PC-3 (cell line): ENCODE data around the gene MAST2. TPM values are rescaled to one million over a fixed set of nuclear protein-coding genes. Genes with fewer than 3 reads are reported as not detected.

ENCODE experiments used
- ATAC-seq: fragments of 200-7000 bp; cut with Tn5 transposase; 2 replicates; pipeline ENCODE4 v1.9.1; 2020; ENCODE audit warnings: mild to moderate bottlenecking, moderate library complexity
- BruUV-seq: library from RNA; stranded (reverse); fragments of 400-500 nt; replicated peaks from 2 replicates; lab custom pipeline; 2021; lab: Mats Ljungman, UMichigan
- CTCF ChIA-PET: fragments of 300-600 bp; sonication (Branson Sonifier 250); formaldehyde crosslinking; loops from one replicate; lab custom pipeline; 2022; ENCODE audit warnings: antibody characterized with exemption; lab: Charles Lee
- POLR2A ChIA-PET: fragments of 300-600 bp; sonication (Branson Sonifier 250); formaldehyde crosslinking; loops from one replicate; lab custom pipeline; 2022; ENCODE audit warnings: antibody characterized with exemption; ENCODE audit not compliant: unreplicated experiment; lab: Charles Lee
- DNase-seq: peaks from one replicate; pipeline ENCODE4 v3.0.0-alpha.2; 2015
- H2AFZ ChIP-seq: fragments of 300-600 bp; sonication (generic); 2 replicates; pipeline ENCODE4 v1.6.0; 2016; ENCODE audit warnings: antibody characterized with exemption, low read length
- H3F3A ChIP-seq: fragments of 300-600 bp; sonication (generic); one replicate; pipeline ENCODE4 v1.6.0; 2017; ENCODE audit warnings: antibody characterized with exemption, low read length, control low read depth, mild to moderate bottlenecking; ENCODE audit not compliant: unreplicated experiment
- H3K27ac ChIP-seq: fragments of 300-600 bp; sonication (generic); 2 replicates; pipeline ENCODE4 v1.5.1; 2016; ENCODE audit warnings: mild to moderate bottlenecking, low read length
- H3K27me3 ChIP-seq: fragments of 300-600 bp; sonication (generic); 2 replicates; pipeline ENCODE4 v1.6.1; 2016; ENCODE audit warnings: low read length, mixed read lengths
- H3K36me3 ChIP-seq: fragments of 300-600 bp; sonication (generic); 2 replicates; pipeline ENCODE4 v1.6.1; 2016; ENCODE audit warnings: low read depth, mixed run types, low read length, mixed read lengths
- H3K4me1 ChIP-seq: fragments of 300-600 bp; sonication (generic); 2 replicates; pipeline ENCODE4 v1.5.1; 2016; ENCODE audit warnings: low read length; ENCODE audit not compliant: insufficient read depth
- H3K4me2 ChIP-seq: fragments of 300-600 bp; sonication (generic); 2 replicates; pipeline ENCODE4 v1.6.0; 2016; ENCODE audit warnings: low read length
- H3K4me3 ChIP-seq: fragments of 300-600 bp; sonication (generic); 2 replicates; pipeline ENCODE4 v1.5.1; 2016; ENCODE audit warnings: mild to moderate bottlenecking, low read length, mixed read lengths
- H3K79me2 ChIP-seq: fragments of 300-600 bp; sonication (generic); 2 replicates; pipeline ENCODE4 v1.6.1; 2017; ENCODE audit warnings: low read length, mixed read lengths
- H3K9ac ChIP-seq: fragments of 300-600 bp; sonication (generic); 2 replicates; pipeline ENCODE4 v1.6.0; 2016; ENCODE audit warnings: mild to moderate bottlenecking, low read length
- H3K9me2 ChIP-seq: fragments of 300-600 bp; sonication (generic); replicated peaks from 2 replicates; pipeline ENCODE4 v1.6.1; 2016; ENCODE audit warnings: mixed run types, low read length, mixed read lengths
- H3K9me3 ChIP-seq: fragments of 300-600 bp; sonication (generic); 2 replicates; pipeline ENCODE4 v1.6.1; 2016; ENCODE audit warnings: low read length, mixed read lengths
- H4K20me1 ChIP-seq: fragments of 300-600 bp; sonication (generic); 2 replicates; pipeline ENCODE4 v1.6.1; 2016; ENCODE audit warnings: low read length, mixed read lengths
- EZH2 ChIP-seq: fragments of 300-600 bp; sonication (generic); IDR thresholded peaks from one replicate; pipeline ENCODE4 v1.6.1; 2017; ENCODE audit warnings: antibody characterized with exemption, mild to moderate bottlenecking, low read length; ENCODE audit not compliant: unreplicated experiment
- EZH2phosphoT487 ChIP-seq: fragments of 300-600 bp; sonication (generic); IDR thresholded peaks from 2 replicates; pipeline ENCODE4 v1.6.1; 2018; ENCODE audit warnings: mild to moderate bottlenecking, antibody characterized with exemption, low read length, borderline replicate concordance
- intact Hi-C: fragments of 100-400 bp; cut with micrococcal nuclease; formaldehyde crosslinking; loops from 2 replicates; pipeline ENCODE4 v1.9.0; 2023
- total RNA-seq: library from RNA; depleted of rRNA; stranded (reverse); fragments of >200 nt; gene quantifications from 2 replicates; pipeline ENCODE4 v1.2.3, GENCODE V29; 2014
- TF ChIP-seq, protein P1 (sequence below): fragments of 300-600 bp; sonication (generic); conservative IDR thresholded peaks from 2 replicates; pipeline ENCODE4 v1.5.1; 2017; ENCODE audit warnings: antibody characterized with exemption, low read depth, mild to moderate bottlenecking, low read length

Gene MAST2
- total RNA-seq, 1 experiment from 2014 or later: 29.3 TPM

DNA sequence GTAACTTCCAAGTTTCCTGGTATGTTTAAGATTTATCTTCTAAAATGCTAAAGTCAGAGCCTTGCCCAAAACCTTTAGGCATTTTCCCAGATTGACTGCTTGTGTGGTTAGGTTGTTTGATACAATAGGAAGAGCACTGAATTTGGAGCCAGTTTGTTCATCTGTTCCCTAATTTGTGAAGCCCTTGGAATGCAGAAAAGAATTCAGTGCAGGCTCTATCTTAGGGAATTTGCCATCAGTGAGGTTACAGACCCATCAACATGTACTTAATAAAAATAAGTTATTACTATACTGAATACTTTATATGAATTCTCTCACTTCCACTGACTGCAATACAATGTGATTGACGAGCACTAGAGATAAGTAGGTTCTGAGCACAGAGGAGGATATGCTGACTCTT lies 208.8 kb downstream of the MAST2 start:
- Histone ChIP-seq H3K27ac (no peak overlapping the region), H3K79me2 (no peaks in the 10 kb centered on the region), H2AFZ (no peak overlapping the region), H3K9ac (no peak overlapping the region), H3K4me2 (no peak overlapping the region), H4K20me1 (no peaks in the 10 kb centered on the region), H3K36me3 (peaks cover 17% of the 10 kb centered on the region; the same call in 1 of the 2 replicates), H3K4me1 (no peaks in the 10 kb centered on the region; the same call in 1 of the 2 replicates), H3K9me3 (no peaks in the 10 kb centered on the region), H3K4me3 (no peak overlapping the region), H3F3A (no peaks in the 10 kb centered on the region), H3K9me2 (no peaks in the 10 kb centered on the region), H3K27me3 (no peaks in the 10 kb centered on the region)
- no TSS peak for BruUV-seq
- TF ChIP-seq EZH2phosphoT487 (no peak), EZH2 (no peak)
- TF ChIP-seq, protein P1, sequence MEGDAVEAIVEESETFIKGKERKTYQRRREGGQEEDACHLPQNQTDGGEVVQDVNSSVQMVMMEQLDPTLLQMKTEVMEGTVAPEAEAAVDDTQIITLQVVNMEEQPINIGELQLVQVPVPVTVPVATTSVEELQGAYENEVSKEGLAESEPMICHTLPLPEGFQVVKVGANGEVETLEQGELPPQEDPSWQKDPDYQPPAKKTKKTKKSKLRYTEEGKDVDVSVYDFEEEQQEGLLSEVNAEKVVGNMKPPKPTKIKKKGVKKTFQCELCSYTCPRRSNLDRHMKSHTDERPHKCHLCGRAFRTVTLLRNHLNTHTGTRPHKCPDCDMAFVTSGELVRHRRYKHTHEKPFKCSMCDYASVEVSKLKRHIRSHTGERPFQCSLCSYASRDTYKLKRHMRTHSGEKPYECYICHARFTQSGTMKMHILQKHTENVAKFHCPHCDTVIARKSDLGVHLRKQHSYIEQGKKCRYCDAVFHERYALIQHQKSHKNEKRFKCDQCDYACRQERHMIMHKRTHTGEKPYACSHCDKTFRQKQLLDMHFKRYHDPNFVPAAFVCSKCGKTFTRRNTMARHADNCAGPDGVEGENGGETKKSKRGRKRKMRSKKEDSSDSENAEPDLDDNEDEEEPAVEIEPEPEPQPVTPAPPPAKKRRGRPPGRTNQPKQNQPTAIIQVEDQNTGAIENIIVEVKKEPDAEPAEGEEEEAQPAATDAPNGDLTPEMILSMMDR: no peak
- no peak for ATAC-seq
- intact Hi-C loops: no loop called here
- POLR2A ChIA-PET: no interaction called here
- CTCF ChIA-PET: no interaction called here
- no peak for DNase-seq

DNA sequence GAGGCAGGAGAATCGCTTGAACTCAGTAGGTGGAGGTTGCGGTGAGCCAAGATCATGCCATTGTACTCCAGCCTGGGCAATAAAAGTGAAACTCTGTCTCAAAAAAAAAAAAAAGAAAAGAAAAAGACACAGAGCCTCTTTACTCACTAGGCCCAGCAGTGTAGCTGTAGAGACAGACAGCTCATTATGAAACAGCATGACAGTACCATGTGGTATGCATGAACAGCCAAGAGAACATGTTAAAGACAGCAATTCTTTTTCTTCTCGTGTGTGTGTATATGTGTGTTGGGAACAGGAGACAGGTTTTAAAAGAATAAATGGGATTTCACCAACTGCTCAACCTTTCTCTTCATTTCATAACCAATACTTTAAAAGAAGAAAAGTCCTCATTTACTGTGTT lies 210.2 kb downstream of the MAST2 start:
- Histone ChIP-seq H3K9me3 (no peaks in the 10 kb centered on the region), H3K27ac (no peak overlapping the region), H3K4me3 (no peak overlapping the region), H3K9ac (no peak overlapping the region), H3K4me2 (no peak overlapping the region), H3K79me2 (no peaks in the 10 kb centered on the region), H2AFZ (no peak overlapping the region), H3K36me3 (peaks cover 13% of the 10 kb centered on the region; the same call in 1 of the 2 replicates), H3K9me2 (no peaks in the 10 kb centered on the region), H3K27me3 (no peaks in the 10 kb centered on the region), H3K4me1 (no peaks in the 10 kb centered on the region), H3F3A (no peaks in the 10 kb centered on the region), H4K20me1 (no peaks in the 10 kb centered on the region)
- POLR2A ChIA-PET: interaction anchor here (0.6 kb wide), 1 partner anchor 123 kb away, joined by 11 read pairs; no protein-coding TSS in a partner anchor
- CTCF ChIA-PET: no interaction called here
- intact Hi-C loops: no loop called here
- TF ChIP-seq, protein P1: no peak
- ATAC-seq: no peak
- no TSS peak for BruUV-seq
- no peak for DNase-seq

DNA sequence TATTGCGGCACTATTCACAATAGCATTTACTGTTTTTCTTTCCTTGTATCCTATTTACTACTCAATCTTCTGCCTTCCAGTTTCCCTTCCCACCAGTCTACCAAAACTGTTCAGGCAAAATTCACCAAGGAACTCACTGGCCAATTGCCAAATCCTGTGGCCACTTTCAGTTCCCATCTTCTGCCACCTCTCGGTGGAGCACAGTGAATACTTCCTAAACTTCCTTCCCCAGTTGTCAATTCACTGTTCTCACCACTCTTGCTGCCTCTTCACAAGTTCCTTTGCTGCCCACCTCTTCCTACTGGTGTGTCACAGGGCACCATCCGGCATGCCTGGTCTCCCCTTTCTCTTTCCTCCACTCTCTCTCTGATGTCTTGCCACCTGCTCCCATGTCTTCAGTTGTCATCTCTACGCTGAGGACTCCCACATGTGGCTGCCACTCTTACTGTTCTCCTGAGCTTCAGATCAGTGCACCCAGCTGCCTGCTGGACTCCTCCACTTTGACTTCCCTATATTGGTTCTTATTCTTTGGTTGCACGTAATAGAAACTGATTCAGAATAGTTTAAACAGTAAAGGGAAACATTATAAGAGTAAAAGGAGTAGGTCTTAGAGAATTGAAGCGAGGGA lies 214.6 kb downstream of the MAST2 start:
- BruUV-seq: no TSS peak
- TF ChIP-seq EZH2: no peak
- TF ChIP-seq, protein P1: no peak
- no peak for TF ChIP-seq EZH2phosphoT487
- Histone ChIP-seq H3K4me3 (no peak overlapping the region), H2AFZ (no peak overlapping the region), H4K20me1 (no peaks in the 10 kb centered on the region), H3K27me3 (no peaks in the 10 kb centered on the region), H3K9me2 (no peaks in the 10 kb centered on the region), H3K36me3 (peaks cover 13% of the 10 kb centered on the region), H3K9ac (no peak overlapping the region), H3K4me2 (no peak overlapping the region), H3K79me2 (no peaks in the 10 kb centered on the region), H3K4me1 (no peaks in the 10 kb centered on the region), H3K27ac (no peak overlapping the region), H3K9me3 (no peaks in the 10 kb centered on the region), H3F3A (no peaks in the 10 kb centered on the region)
- intact Hi-C loops: no loop called here
- no peak for DNase-seq
- ChIA-PET CTCF (no interaction called here), POLR2A (no interaction called here)
- ATAC-seq: no peak
